HUES64 (cell line): ENCODE results near the gene SPATA13.

Source experiments
- H3K27ac ChIP-seq: 2 replicates; pipeline ENCODE4 v1.7.0; 2013; ENCODE audit warnings: low read depth, low read length, inconsistent platforms
- H3K27me3 ChIP-seq: 2 replicates; pipeline ENCODE4 v1.6.1; 2013; ENCODE audit warnings: mild to moderate bottlenecking, low read length; ENCODE audit not compliant: insufficient read depth
- H3K36me3 ChIP-seq: 2 replicates; pipeline ENCODE4 v1.6.1; 2013; ENCODE audit warnings: mild to moderate bottlenecking, low read length; ENCODE audit not compliant: insufficient read depth
- H3K4me1 ChIP-seq: 2 replicates; pipeline ENCODE4 v1.6.1; 2013; ENCODE audit warnings: mild to moderate bottlenecking, low read length, moderate library complexity; ENCODE audit not compliant: insufficient read depth
- H3K4me3 ChIP-seq: 2 replicates; pipeline ENCODE4 v1.5.1; 2013; ENCODE audit warnings: mild to moderate bottlenecking, low read length, moderate library complexity
- H3K9ac ChIP-seq: 2 replicates; pipeline ENCODE4 v1.6.1; 2013; ENCODE audit warnings: mild to moderate bottlenecking, low read depth, low read length
- H3K9me3 ChIP-seq: 2 replicates; pipeline ENCODE4 v1.6.1; 2013; ENCODE audit warnings: low read depth, low read length; ENCODE audit not compliant: insufficient read depth
- WGBS: fragments of 150-250, 120-280 bp; methylation state at CpG from one replicate; pipeline ENCODE4 v1.1.7; 2013; ENCODE audit warnings: missing lambda C conversion rate; 5-methylcytosine and 5-hydroxymethylcytosine counted together

Gene SPATA13

DNA sequence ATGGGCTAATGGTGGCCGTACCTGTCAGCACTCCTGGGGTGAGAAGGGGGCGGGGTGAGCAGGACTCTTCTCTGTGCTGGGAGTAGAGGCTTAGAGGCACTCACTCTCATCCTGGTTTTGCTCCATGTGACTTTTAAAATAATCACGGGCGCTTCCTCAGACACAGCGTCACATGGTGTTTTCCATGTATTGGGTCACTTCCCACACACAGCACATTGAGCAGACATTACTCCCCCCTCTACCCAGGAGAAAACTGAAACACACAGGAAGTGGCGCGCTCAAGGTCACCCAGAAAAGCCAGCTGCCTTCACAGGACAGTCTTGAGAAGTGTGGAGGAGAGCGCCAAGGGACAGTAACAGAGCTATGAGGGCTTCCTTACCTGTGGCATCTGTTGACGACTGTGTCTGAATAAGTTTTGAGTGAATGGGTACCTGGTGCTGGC, 23.2 kb downstream of the SPATA13 start:
- no peak overlapping the region for H3K27ac ChIP-seq
- no peak overlapping the region for H3K9ac ChIP-seq
- peaks cover 16% of the 10 kb centered on the region; the same call in 1 of the 2 replicates for H3K4me1 ChIP-seq
- 94% methylated on average over 9 of the region's 9 CpGs for WGBS
- no peaks in the 10 kb centered on the region for H3K36me3 ChIP-seq
- no peaks in the 10 kb centered on the region for H3K27me3 ChIP-seq
- H3K4me3 ChIP-seq, result no peak overlapping the region
- 0 out of 2 replicates have a peak, but pooled peaks cover 4% of the 10 kb centered on the region for H3K9me3 ChIP-seq

DNA sequence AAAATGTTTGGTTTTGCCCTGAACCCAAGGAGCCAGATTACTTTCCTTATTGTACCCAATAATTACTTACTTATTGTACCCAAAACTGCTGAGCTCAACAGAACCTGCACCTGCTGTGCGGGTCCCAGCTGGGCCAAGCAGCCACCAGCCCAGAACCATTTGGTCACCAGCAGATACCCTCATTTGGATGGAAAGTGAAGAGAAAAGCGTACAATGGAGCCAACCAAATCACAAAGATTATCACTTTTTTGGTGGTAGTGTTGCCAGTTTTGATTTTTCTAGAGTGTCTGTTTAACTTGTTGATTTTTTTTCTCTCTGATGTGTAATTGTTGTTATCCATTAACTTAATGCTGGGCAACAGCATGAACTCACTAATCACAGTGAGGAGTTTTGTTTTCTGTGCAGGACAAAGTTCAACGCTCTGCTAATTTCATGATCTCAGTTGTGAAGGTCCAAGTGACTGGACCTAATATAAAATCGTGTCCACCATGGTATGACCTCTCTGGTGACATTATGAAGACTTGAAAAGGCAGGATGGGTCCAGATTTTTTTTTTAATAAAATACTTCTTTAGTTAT, 23.8 kb downstream of the SPATA13 start:
- peaks cover 16% of the 10 kb centered on the region; the same call in 1 of the 2 replicates for H3K4me1 ChIP-seq
- H3K27me3 ChIP-seq, result no peaks in the 10 kb centered on the region
- H3K9me3 ChIP-seq, result 0 out of 2 replicates have a peak, but pooled peaks cover 5% of the 10 kb centered on the region
- H3K36me3 ChIP-seq, result no peaks in the 10 kb centered on the region
- H3K27ac ChIP-seq, result no peak overlapping the region
- no peak overlapping the region for H3K9ac ChIP-seq
- no peak overlapping the region for H3K4me3 ChIP-seq
- 96% methylated on average over 4 of the region's 4 CpGs for WGBS

DNA sequence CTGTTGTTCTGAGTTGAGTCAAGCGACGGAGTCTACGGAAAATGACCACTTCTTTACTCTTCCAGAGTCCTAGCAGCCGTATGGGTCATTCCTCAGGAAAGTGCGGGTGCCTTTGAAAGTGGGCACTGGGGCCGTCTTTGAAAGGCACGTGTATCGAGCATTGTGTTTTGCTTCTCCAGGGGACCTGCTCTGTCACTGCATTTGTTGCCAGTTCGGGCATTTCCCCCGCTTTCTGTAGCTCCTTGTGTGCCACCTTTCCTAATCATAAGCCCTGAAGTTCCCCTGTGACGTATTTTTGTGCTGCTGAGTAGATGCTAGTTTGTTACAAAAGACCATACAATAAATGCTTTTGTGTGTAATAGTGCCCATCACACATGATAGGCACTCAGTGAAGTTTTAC, 24.4 kb downstream of the SPATA13 start:
- 0 out of 2 replicates have a peak, but pooled peaks cover 5% of the 10 kb centered on the region for H3K9me3 ChIP-seq

GRCh38 chr13:24185591-24186232, 25.2 kb downstream of the SPATA13 start:
- Histone ChIP-seq H3K27ac (no peak overlapping the region), H3K27me3 (no peaks in the 10 kb centered on the region), H3K4me3 (no peak overlapping the region), H3K4me1 (peaks cover 16% of the 10 kb centered on the region; the same call in 1 of the 2 replicates), H3K9me3 (0 out of 2 replicates have a peak, but pooled peaks cover 5% of the 10 kb centered on the region), H3K36me3 (no peaks in the 10 kb centered on the region), H3K9ac (no peak overlapping the region)
- WGBS, result 95% methylated on average over 5 of the region's 7 CpGs

More for the DNA sequence above, 24.4 kb downstream of the SPATA13 start:
- H3K4me1 ChIP-seq, result peaks cover 16% of the 10 kb centered on the region; the same call in 1 of the 2 replicates
- H3K27ac ChIP-seq, result no peak overlapping the region
- no peak overlapping the region for H3K4me3 ChIP-seq
- WGBS, result 94% methylated on average over 10 of the region's 11 CpGs
- no peak overlapping the region for H3K9ac ChIP-seq
- H3K27me3 ChIP-seq, result no peaks in the 10 kb centered on the region
- no peaks in the 10 kb centered on the region for H3K36me3 ChIP-seq

DNA sequence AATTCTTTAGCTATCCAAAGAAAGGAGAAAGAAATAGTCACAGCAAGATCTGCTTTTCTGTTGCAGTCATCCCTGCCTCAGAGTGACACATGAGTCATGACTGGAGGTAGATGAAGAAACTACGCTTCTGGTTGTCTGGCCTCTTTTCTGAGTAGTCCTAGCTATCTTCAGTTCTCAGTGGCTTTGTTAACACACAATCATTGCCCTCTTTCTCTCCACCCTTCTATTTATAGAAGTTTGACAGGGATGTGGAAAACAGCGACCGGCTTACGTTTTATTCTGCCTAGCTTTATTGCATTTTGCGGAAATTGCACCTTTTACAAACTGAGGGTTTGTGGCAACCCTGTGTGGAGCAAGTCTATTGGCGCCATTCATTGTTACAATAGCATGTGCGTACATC, 26.7 kb downstream of the SPATA13 start:
- WGBS, result 78% methylated on average over 7 of the region's 7 CpGs
- Histone ChIP-seq H3K27me3 (no peaks in the 10 kb centered on the region), H3K36me3 (no peaks in the 10 kb centered on the region), H3K9me3 (0 out of 2 replicates have a peak, but pooled peaks cover 5% of the 10 kb centered on the region), H3K4me3 (no peak overlapping the region), H3K27ac (no peak overlapping the region), H3K9ac (no peak overlapping the region), H3K4me1 (peaks cover 20% of the 10 kb centered on the region)

DNA sequence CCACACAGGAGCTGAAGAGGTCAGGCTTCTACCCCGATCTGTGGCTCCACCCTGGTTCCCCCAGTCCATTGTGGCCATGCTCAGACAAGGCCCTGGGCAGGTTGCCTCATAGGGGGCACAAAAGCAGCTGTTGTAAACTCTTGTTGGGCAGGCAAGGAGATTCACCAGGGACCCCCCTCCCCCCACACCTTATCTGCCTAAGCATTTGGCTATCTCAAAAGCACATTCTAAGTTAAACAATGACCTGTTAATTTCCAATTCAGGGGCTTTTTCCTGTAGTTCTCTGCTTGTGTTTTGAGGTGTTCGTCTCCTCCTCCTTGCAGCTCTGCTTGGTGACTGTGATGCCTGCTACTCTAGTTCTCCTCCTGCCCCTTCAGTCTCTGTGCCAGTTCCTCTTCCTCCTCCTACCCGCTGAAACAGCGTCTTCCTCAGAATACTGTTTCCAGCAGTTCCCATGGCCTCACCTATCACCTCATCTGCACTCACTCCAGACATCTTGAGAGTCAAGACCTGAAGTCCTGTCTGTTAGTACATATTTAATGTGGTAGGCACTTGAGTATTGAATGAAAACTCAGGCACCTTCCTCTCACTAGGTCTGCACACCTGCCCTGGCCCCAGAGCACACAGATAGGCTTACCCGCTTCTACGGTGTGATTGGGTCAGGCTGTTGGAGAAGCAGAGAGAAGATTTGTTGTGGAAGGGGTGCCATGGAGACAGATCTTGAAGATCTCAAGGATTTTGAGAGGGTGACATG, 31.7 kb downstream of the SPATA13 start:
- WGBS, result 77% methylated on average over 6 of the region's 6 CpGs
- Histone ChIP-seq H3K9ac (no peak overlapping the region), H3K27me3 (no peaks in the 10 kb centered on the region), H3K9me3 (0 out of 2 replicates have a peak, but pooled peaks cover 5% of the 10 kb centered on the region), H3K27ac (peak overlapping the region; percentile 24; the same call in 1 of the 2 replicates), H3K36me3 (no peaks in the 10 kb centered on the region), H3K4me1 (peaks cover 19% of the 10 kb centered on the region), H3K4me3 (no peak overlapping the region)

- Histone ChIP-seq H3K4me3 (no peak overlapping the region), H3K27me3 (no peaks in the 10 kb centered on the region), H3K9me3 (0 out of 2 replicates have a peak, but pooled peaks cover 5% of the 10 kb centered on the region), H3K27ac (no peak overlapping the region), H3K4me1 (peaks cover 18% of the 10 kb centered on the region), H3K36me3 (no peaks in the 10 kb centered on the region), H3K9ac (no peak overlapping the region)
- WGBS, result 56% methylated on average over 1 of the region's 1 CpG
Observed at GRCh38 chr13:24192811-24193162, 32.3 kb downstream of the SPATA13 start.

GRCh38 chr13:24194447-24194846, 33.9 kb downstream of the SPATA13 start:
- Histone ChIP-seq H3K4me3 (no peak overlapping the region), H3K9ac (no peak overlapping the region), H3K4me1 (peaks cover 28% of the 10 kb centered on the region), H3K27me3 (no peaks in the 10 kb centered on the region), H3K36me3 (no peaks in the 10 kb centered on the region), H3K9me3 (no peaks in the 10 kb centered on the region), H3K27ac (no peak overlapping the region)
- 92% methylated on average over 8 of the region's 8 CpGs for WGBS

DNA sequence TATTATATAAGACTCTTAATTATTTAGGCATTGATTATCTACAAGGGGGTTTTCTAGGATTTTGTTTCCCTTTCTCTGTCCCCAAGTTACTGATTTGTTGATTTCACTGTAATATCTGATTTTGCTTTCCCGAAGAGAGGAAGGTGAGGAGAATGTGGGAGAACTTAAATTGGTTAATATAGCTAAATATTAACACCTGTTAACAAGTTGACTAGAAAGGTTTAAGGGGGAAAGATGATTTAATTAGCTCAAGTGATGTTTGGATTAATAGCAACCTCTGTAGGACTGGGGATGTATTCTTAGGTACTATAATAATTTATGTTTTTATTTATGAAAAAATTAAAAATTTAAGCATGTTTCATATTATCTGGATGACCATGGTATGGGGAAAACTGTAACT, 35.1 kb downstream of the SPATA13 start:
- Histone ChIP-seq H3K36me3 (no peaks in the 10 kb centered on the region), H3K27ac (no peak overlapping the region), H3K27me3 (no peaks in the 10 kb centered on the region), H3K4me3 (no peak overlapping the region), H3K9ac (no peak overlapping the region), H3K4me1 (peaks cover 35% of the 10 kb centered on the region), H3K9me3 (no peaks in the 10 kb centered on the region)
- 60% methylated on average over 1 of the region's 1 CpG for WGBS

DNA sequence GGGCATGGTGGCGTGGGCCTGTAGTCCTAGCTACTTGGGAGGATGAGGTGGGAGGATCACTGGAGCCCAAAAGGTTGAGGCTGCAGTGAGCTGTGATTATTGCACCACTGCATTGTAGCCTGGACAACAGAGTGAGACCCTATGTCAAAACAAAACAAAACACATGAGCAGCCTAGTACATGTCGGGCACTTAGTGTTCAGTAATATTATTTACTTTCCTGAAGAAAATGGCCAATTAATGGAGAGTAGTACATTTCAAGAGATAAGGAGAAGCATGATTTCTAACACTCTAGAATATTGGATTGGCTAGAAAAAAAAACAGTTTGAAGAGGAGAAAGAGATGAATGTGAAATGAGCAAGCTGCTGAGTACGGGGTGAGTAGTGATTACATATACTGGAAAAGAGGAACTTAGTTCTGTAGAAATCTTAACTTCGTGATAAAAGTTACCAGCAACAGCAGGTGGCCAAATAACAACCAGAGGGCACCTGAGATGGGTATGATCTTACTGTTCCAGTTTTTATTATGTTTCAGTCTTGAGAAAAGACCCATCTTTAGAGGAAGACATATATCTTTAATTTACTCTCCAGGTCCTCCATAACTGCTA, 36.2 kb downstream of the SPATA13 start:
- Histone ChIP-seq H3K4me3 (no peak overlapping the region), H3K27me3 (no peaks in the 10 kb centered on the region), H3K27ac (no peak overlapping the region), H3K4me1 (peaks cover 34% of the 10 kb centered on the region), H3K9ac (no peak overlapping the region), H3K9me3 (no peaks in the 10 kb centered on the region), H3K36me3 (no peaks in the 10 kb centered on the region)
- 65% methylated on average over 3 of the region's 4 CpGs for WGBS

DNA sequence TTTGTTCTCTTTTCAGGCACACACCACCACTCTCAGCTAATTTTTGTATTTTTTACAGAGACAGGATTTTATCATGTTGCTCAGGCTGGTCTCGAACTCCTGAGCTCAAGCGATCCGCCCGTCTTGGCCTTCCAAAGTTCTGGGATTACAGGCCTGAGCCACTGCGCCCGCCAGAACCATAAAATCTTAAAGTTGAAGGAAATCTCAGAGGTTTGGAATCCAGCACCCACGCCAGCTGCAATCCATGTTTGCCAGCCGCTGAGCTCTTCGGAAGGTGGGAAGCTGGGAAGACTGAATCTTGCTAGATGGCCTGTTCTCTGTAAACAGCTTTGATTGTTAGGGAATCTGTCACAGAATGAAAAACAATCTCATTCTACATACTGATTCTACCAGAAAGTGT, 38.5 kb downstream of the SPATA13 start:
- Histone ChIP-seq H3K27me3 (no peaks in the 10 kb centered on the region), H3K9me3 (no peaks in the 10 kb centered on the region), H3K4me3 (no peak overlapping the region), H3K4me1 (peaks cover 32% of the 10 kb centered on the region), H3K27ac (no peak overlapping the region), H3K9ac (peak overlapping the region; percentile 14; the same call in 1 of the 2 replicates), H3K36me3 (no peaks in the 10 kb centered on the region)
- 93% methylated on average over 9 of the region's 9 CpGs for WGBS
